T-helper 17 cell (primary cell): ENCODE data around the gene SLC45A3. TPM values are rescaled to one million over a fixed set of nuclear protein-coding genes. Genes with fewer than 3 reads are reported as not detected.
"Not testable (repeated sequence)": the region's sequence is repeated elsewhere in the genome, so short reads cannot be mapped to it uniquely, and the experiment has no call there.

Source experiments
- ATAC-seq: fragments of 150-1000 bp; cut with Tn5 transposase; 2 replicates; pipeline ENCODE4 v1.10.0; 2021; ENCODE audit warnings: mild to moderate bottlenecking, moderate library complexity
- DNase-seq, 3 donors: peaks; one replicate each; pipeline versions ENCODE4 v3.0.0 to v3.0.0-alpha.2; 2020 to 2021
- H3K9me3 ChIP-seq: one replicate; pipeline ENCODE4 v1.7.0; 2013; ENCODE audit warnings: low read length, mild to moderate bottlenecking; ENCODE audit not compliant: control insufficient read depth, poor library complexity, severe bottlenecking
- H3K27ac Mint-ChIP-seq: one replicate; pipeline ENCODE4 v1.8.0; 2022; ENCODE audit warnings: mild to moderate bottlenecking, moderate library complexity, mixed read lengths
- H3K27me3 Mint-ChIP-seq: one replicate; pipeline ENCODE4 v1.8.0; 2022; ENCODE audit warnings: mixed read lengths
- H3K36me3 Mint-ChIP-seq: one replicate; pipeline ENCODE4 v1.8.0; 2022; ENCODE audit warnings: low read depth, mixed read lengths
- H3K4me1 Mint-ChIP-seq: one replicate; pipeline ENCODE4 v1.8.0; 2022; ENCODE audit warnings: mild to moderate bottlenecking, mixed read lengths
- H3K4me3 Mint-ChIP-seq: one replicate; pipeline ENCODE4 v1.8.0; 2022; ENCODE audit warnings: mild to moderate bottlenecking, moderate library complexity, mixed read lengths
- total RNA-seq, 4 donors: library from RNA in 2 of 4; stranded (reverse) in 2 of 4; gene quantifications; one replicate each; pipeline ENCODE4 v1.2.3 and lab custom pipeline; 2022 to 2026

The SLC45A3 gene
- total RNA-seq = 1 to 10 TPM in 1 of 2 donors, under 1 TPM in 1; 0.80 to 1.7 TPM
- total RNA-seq (lab: John Stamatoyannopoulos, UW) = 0 to 1.2 reads per million in 2 donors

DNA sequence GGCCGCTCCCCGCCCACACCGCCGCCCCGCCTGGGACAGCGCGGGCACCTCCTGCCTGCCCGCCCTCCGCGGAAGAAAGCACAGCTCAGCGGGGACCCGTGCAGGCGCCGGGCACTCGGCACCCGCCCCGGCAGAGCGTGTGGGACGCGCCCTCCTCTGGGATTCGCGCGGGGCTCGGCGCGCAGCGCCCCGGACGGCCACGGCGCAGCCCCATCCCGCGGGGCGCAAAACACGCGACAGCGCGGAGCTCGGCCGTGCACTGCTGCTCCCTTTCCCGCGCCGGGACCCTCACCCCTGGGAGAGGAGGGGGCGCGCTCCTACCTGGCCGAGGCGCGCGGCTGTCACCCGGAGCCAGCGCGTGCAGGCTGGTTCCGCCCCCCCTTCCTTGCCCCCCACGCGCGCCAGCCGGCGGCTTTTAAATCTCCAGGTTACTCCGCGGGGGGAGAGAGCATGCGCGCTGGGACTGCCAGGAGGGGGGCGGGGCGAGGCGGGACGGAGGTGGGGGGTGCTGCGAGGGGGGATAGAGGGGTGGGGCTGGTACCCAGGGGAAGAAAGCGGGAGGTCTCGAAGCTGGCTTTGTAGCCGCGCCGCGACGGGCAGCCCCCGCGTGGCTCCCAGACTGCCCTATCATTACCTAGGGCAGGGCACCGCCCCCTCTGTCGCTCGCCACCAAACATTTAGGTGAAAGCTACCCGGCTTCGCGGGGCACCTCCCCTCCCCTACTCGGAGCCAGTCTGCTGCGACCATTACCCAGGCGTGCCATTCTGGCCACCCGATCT, at the start of gene SLC45A3:
Gene SLC45A3 (minus strand): TSS at position 437 of the 779 bp plus-strand sequence. CDS start 15,853 bp downstream, outside the sequence.
- DNase-seq (no peak), ATAC-seq (peak; percentile 68)
- H3K9me3 ChIP-seq = no peaks in the 10 kb centered on the region
- Mint-ChIP-seq H3K27ac (peak within 1 kb of the TSS; percentile 73), H3K27me3 (peaks cover 41% of the 10 kb centered on the region), H3K4me3 (peak within 1 kb of the TSS; percentile 88), H3K36me3 (no peaks in the 10 kb centered on the region), H3K4me1 (peaks cover 7% of the 10 kb centered on the region)

- Mint-ChIP-seq H3K36me3 (no peaks in the 10 kb centered on the region), H3K27ac (no peak overlapping the region), H3K27me3 (no peaks in the 10 kb centered on the region), H3K4me3 (no peak overlapping the region), H3K4me1 (peaks cover 8% of the 10 kb centered on the region)
- no peak for DNase-seq
- H3K9me3 ChIP-seq = no peaks in the 10 kb centered on the region
- ATAC-seq = no peak
Measured at GRCh38 chr1:205726619-205727125, 46.4 kb upstream of the SLC45A3 start.

GRCh38 chr1:205725514-205725913, 45.2 kb upstream of the SLC45A3 start:
- Mint-ChIP-seq H3K27me3 (no peaks in the 10 kb centered on the region), H3K4me3 (no peak overlapping the region), H3K27ac (no peak overlapping the region), H3K36me3 (no peaks in the 10 kb centered on the region), H3K4me1 (peaks cover 5% of the 10 kb centered on the region)
- ATAC-seq = no peak
- no peak for DNase-seq
- H3K9me3 ChIP-seq = no peaks in the 10 kb centered on the region

- H3K36me3 Mint-ChIP-seq, H3K9me3 ChIP-seq, DNase-seq, H3K4me1 Mint-ChIP-seq, H3K27me3 Mint-ChIP-seq, H3K4me3 Mint-ChIP-seq, H3K27ac Mint-ChIP-seq, ATAC-seq: not testable (repeated sequence)
Measured at GRCh38 chr1:205720740-205721139, 40.4 kb upstream of the SLC45A3 start.

DNA sequence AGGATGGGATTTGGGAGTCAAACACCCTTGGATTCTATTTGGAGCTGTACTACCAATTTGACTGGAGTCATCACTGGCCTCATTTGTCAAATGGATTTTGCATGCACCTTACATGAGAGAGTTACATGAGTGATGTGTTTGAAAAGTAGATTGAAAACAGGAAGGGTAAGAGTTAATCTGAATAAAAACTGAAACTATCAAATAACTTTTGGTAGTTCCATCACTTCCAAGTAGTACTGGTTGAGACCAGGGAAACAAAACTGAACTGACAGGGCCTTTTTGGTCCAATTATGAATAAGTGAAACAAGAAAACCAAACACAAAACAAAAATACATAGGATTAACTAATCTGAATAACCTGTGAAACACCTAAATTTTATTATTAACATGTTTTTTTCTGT, 39.5 kb upstream of the SLC45A3 start:
- no peak for ATAC-seq
- peaks cover 15% of the 10 kb centered on the region for H3K36me3 Mint-ChIP-seq
- H3K27ac Mint-ChIP-seq = no peak overlapping the region
- no peaks in the 10 kb centered on the region for H3K27me3 Mint-ChIP-seq
- H3K4me3 Mint-ChIP-seq = no peak overlapping the region
- H3K4me1 Mint-ChIP-seq = peaks cover 7% of the 10 kb centered on the region
- H3K9me3 ChIP-seq = no peaks in the 10 kb centered on the region
- DNase-seq = no peak

DNA sequence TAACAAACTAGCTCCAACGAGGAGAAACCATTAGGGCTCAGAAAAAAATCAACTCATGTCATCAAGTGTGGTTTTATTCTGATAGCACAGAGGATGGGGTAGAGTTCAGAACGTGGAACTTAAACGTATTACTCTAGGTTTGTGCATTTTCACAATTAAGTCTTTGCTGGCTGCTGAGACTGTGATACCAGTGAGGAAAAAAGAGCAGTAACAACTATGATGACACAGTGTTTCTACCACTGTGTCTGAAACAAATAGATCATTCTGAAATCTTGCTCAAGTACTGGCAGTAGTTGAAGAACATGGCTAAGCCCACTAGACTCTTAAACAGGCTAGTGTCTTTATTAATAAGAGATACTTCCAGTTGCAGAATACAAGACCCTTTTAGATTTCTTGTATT, 38.7 kb upstream of the SLC45A3 start:
- Mint-ChIP-seq H3K27ac (no peak overlapping the region), H3K4me1 (peaks cover 7% of the 10 kb centered on the region), H3K27me3 (no peaks in the 10 kb centered on the region), H3K4me3 (no peak overlapping the region), H3K36me3 (peaks cover 15% of the 10 kb centered on the region)
- ATAC-seq (no peak), DNase-seq (no peak)
- H3K9me3 ChIP-seq = no peaks in the 10 kb centered on the region

GRCh38 chr1:205716371-205717132, 36.2 kb upstream of the SLC45A3 start:
- peaks cover 15% of the 10 kb centered on the region for H3K36me3 Mint-ChIP-seq
- H3K27me3 Mint-ChIP-seq = no peaks in the 10 kb centered on the region
- DNase-seq (no peak), ATAC-seq (no peak)
- no peak overlapping the region for H3K27ac Mint-ChIP-seq
- H3K4me1 Mint-ChIP-seq = peaks cover 7% of the 10 kb centered on the region
- no peaks in the 10 kb centered on the region for H3K9me3 ChIP-seq
- peak overlapping the region; percentile 31 for H3K4me3 Mint-ChIP-seq

- no peak overlapping the region for H3K4me3 Mint-ChIP-seq
- no peak for DNase-seq
- peaks cover 12% of the 10 kb centered on the region for H3K4me1 Mint-ChIP-seq
- no peak for ATAC-seq
- no peaks in the 10 kb centered on the region for H3K27me3 Mint-ChIP-seq
- peaks cover 15% of the 10 kb centered on the region for H3K36me3 Mint-ChIP-seq
- H3K27ac Mint-ChIP-seq = peak overlapping the region; percentile 53
- no peaks in the 10 kb centered on the region for H3K9me3 ChIP-seq
Measured at GRCh38 chr1:205715628-205716027, 35.3 kb upstream of the SLC45A3 start.

DNA sequence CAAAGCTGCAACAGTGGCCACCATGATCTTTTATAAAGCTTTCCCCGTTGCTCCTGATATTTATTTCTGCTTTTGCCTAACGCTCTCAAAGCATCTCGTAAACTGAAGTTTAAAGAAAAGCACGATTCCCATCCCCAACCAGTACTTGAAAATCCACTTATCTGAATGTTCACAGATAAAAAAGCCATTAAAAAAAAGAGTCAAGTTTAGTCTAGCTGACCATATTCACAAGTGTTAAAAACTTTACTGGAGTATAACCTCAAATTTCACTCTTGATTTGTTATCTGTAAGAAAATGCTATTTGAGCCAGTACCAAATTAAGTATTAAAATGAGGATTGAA, 34.6 kb upstream of the SLC45A3 start:
- Mint-ChIP-seq H3K36me3 (peaks cover 12% of the 10 kb centered on the region), H3K4me3 (no peak overlapping the region), H3K27me3 (no peaks in the 10 kb centered on the region), H3K4me1 (peaks cover 13% of the 10 kb centered on the region), H3K27ac (peak overlapping the region; percentile 53)
- ATAC-seq (no peak), DNase-seq (no peak)
- H3K9me3 ChIP-seq = no peaks in the 10 kb centered on the region

- Mint-ChIP-seq H3K4me1 (peaks cover 10% of the 10 kb centered on the region), H3K4me3 (no peak overlapping the region), H3K36me3 (peaks cover 8% of the 10 kb centered on the region), H3K27ac (no peak overlapping the region), H3K27me3 (no peaks in the 10 kb centered on the region)
- no peak for ATAC-seq
- no peak for DNase-seq
- H3K9me3 ChIP-seq = no peaks in the 10 kb centered on the region
Measured at GRCh38 chr1:205714190-205714905, 34.0 kb upstream of the SLC45A3 start.

DNA sequence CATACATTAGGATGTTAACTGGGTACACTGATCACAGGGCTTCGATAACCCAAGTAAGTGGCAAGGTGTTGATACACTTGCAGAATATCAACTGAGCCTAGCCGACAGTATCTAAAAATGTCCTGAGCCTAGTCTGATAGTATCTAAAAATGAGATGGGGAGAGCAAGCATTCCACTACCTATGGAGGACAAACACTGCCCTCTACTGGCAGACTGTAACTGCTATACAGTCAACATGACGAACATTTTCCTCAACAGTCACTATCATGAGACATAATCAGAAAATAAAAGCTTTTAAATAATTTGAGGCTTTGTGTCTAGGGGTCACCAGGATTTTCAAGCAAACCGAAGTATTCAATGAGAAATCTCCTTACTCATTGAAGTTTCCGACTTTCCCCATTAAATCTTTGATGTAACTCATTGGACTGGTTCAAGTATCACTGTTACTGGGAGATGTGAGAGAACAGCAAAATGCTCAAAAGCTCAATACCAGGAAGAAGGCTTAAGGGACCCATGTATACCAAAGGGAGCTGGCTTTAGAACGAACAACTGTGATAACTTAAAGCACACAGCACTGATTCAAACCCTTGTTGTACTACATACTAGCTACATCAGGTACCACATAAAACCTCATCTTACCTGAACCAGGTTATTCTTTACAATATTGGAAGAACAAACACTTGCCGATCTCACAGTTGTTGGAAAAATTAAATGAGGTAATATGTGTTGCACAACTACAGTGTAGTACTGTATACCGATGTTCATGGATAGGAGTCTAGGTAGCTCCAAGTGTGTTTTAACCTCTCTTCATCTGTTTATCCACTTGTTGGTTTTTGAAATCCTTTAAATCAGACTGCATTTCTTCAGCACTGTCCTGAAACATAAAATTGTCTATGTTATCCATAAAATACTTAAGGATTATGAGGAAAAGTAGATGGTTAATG, 31.1 kb upstream of the SLC45A3 start:
- peak in 2 of 3 donors; percentile 16 to 35 for DNase-seq
- no peak overlapping the region for H3K4me3 Mint-ChIP-seq
- peak; percentile 85 for ATAC-seq
- H3K4me1 Mint-ChIP-seq = peaks cover 10% of the 10 kb centered on the region
- H3K9me3 ChIP-seq = no peaks in the 10 kb centered on the region
- peak overlapping the region; percentile 34 for H3K27ac Mint-ChIP-seq
- peaks cover 5% of the 10 kb centered on the region for H3K36me3 Mint-ChIP-seq
- no peaks in the 10 kb centered on the region for H3K27me3 Mint-ChIP-seq
